Brain pericyte (primary cell): ENCODE results near the gene TFDP2.
"Not testable (repeated sequence)": the region's sequence is repeated elsewhere in the genome, so short reads cannot be mapped to it uniquely, and the experiment has no call there.

Experiments used
- DNase-seq: peaks from one replicate; pipeline ENCODE4 v3.0.0-alpha.2; 2012; ENCODE audit warnings: low read depth, low spot score

TFDP2 gene, protein sequence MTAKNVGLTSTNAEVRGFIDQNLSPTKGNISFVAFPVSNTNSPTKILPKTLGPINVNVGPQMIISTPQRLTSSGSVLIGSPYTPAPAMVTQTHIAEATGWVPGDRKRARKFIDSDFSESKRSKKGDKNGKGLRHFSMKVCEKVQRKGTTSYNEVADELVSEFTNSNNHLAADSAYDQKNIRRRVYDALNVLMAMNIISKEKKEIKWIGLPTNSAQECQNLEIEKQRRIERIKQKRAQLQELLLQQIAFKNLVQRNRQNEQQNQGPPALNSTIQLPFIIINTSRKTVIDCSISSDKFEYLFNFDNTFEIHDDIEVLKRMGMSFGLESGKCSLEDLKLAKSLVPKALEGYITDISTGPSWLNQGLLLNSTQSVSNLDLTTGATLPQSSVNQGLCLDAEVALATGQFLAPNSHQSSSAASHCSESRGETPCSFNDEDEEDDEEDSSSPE

DNA sequence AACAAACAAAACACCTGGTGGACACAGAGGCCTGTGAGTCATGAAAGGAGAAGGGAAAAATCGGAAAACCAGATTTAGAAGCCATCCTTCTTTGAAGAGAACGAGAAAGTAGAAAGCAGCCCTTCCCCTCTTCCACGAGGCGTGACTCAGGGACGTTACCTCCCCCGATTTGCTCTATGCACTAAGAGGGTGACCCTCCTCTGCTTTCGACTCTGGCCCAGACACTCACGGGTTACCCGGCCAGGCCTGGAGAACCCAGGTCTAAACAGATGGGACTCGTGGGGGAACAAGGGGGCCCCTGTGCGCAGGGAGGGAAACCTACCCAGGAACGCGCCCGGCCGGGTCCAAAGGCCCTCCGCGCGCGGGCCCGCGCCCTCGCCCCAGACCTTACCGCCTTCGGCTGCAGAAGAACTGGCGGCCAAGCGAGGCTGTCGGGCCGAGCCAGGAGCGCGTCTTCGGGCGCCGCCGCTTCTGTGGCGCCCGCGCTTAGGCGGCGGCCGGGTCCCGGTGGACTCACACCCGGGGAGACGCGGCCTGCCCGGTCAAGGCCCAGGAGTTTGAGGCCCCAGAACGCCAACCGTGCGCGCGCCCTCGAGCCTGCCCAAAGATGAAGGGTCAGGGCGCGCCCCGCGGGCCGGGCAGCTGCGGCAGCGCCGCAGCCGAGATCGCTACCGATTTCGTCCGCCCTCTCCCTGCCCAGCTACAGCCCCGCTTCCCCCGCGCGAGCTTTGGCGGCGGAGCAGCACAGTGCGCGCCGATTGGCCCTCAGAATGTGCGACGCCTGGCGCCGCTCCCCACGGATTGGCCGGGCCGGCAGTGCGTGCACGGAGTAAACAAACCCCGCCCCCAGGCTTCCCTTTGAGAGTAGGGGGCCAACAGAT lies at the start of gene TFDP2:
TFDP2 (minus strand) TSS at position 753 of the 881 bp plus-strand sequence. CDS start 47,795 bp downstream, outside the sequence.
- peak; percentile 67 for DNase-seq

DNA sequence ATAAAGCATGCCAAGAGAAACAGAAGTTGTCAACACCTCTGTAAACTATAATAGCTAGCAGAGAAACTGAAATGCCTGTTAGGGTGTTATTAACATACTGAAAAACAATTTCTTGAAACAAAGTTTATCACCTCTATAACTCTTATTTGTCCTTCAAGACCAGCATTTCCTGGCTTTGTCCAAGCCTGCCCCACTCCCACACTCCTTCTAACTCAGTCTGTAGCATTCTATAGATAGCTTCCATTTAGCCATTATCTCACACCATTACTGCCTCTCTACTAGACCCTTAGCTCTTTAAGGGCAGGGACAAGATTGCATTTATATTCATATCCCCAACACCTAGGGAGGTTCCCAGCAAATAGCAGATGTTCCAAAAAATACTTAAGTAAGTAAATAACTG lies 39.5 kb upstream of the TFDP2 start:
- DNase-seq = no peak

DNA sequence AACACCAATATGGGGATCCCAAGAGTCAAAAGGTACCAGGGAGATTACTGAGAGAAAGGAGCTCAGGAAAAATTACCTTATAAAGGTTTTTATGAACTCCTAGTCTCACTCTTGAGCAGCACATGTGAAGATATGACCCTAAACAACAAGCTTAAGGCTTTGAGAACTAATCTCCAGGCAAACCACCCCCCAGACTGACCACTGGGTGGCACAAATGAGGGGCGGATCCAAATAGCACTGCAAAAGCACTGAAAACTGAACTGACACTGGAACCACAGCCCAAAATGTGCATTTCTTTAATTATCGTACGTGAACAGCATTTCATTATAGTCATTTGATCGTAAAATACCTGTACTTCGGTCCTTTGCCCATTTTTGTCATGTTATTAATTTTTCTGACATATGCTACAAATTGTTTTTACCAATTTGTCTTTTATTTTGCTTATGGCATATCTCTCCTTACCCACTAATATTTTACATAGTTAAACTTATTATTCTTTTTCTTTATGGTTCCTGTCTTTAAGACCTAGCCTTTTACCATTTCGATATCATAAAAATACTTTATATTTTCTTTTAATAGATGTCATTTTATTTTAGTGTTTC lies 31.5 kb upstream of the TFDP2 start:
- DNase-seq = no peak

DNA sequence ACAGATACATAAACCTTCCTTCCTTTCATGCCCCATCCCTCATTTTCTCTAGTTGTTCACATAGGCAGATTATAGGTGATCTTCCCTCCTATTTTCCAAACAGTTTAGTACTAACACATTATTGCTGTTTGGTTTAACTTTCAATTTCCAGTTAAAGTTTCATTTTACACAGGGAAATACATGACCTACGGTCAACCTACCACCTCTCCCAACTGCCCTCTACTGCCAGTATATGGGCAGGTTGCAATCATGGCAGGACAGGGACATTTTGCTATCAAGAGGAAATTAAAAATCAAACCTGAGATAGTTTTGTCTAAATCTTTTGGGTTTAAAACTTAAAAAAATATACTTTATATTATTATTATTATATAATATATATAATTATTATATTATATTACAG lies 26.1 kb upstream of the TFDP2 start:
- DNase-seq = no peak

DNA sequence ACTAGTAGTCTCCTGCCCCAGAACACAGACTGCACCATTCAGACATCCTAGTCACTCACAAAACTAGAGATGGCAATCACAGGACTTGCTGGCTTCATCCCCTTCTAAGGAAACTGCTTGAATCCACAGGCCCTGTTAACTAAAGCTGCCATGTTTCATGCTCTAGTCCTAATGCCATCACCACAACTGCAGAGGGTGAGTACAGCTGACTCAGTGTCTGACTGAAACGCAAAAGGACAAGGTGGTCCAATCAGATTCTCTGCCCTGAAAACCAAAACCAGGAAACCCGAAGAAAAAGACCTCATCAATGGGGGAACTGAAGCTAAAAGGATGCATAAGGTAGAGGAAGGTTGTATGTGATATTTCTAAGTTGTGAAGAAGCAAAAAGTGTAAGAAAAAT lies 25.2 kb upstream of the TFDP2 start:
- DNase-seq = no peak

DNA sequence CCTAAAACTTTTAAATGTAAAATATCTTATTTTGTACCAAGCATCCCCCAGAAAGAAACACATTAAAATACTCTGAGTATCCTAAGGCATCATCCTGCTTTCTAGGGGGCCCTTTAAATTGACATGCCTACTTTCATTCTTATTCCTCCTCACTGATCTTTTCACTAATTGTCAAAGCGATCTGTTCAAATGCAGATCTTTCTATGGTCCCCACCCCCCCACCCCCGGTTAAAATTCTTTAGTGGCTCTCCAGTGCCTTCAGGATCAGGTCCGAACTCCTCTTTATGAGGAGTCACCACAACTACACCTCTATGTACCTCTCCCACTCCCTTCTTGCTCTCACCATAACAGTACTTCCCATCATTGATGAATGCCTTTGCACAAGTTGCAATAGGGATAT lies 19.2 kb upstream of the TFDP2 start:
- DNase-seq = no peak

DNA sequence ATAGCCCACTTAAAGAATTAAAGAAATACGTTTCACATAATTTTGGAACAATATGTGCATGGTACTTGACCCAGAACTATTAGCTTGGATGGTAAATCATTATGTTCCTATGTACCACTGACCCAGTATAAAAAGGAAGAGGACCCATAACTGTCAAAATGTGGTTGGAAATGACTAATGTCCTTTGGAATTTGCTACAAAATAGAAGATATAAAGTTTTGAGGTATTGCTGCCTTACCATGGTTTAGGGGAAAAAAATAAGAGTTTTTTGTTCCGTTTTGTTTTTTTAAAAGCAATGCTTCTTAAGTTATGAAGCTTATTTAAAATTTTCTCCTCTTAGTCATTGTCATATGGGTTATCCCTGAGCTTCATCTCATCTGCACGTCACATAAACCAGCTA lies 15.8 kb upstream of the TFDP2 start:
- no peak for DNase-seq

DNA sequence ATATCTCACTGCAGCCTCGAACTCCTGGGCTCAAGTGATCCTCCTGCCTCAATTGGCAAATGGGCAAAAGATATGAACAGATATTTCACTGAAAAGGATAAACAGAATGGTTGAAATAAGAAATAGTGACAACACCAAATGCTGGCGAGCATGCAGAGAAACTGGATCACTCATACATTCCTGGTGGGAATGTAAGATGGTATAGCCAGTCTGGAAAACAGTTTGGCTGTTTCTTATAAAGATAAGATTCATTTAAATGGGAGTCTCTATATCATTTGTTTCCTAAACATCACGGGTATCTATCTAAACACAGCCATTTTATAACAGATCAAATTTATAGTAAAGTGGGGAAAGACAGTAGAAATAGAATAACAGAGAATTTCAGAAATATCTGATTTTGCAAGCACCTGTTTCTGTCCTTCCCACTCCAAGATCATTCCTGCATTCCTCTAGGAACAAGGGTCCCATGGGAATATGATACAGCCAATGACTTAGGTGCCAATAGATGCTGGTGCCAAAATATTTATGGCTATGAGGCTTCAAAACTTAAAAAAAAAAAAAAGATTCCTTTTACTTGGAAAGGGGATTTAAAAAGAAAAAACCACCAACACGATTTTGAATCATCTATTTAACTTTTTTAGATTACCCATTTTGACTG lies 9.9 kb upstream of the TFDP2 start:
- no peak for DNase-seq

DNA sequence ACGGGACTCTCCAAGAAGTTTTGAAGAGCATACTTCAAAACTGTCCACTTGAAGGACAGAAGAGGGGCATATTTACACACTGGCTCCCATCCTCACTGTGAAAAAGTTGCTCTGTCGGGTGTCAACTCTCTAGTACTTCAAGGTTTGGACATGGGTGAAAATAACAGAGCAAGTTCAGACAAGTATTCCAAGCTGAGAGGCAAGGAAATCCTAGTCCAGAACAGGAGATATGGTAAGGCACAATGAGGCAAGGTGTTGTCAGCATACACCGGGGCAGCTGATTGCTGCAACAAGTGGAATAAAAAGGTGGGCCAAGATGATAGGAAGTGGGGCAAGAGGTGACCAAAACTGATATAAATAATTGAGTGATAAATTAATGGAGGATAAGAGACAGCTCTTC lies 4.8 kb upstream of the TFDP2 start:
- no peak for DNase-seq

DNA sequence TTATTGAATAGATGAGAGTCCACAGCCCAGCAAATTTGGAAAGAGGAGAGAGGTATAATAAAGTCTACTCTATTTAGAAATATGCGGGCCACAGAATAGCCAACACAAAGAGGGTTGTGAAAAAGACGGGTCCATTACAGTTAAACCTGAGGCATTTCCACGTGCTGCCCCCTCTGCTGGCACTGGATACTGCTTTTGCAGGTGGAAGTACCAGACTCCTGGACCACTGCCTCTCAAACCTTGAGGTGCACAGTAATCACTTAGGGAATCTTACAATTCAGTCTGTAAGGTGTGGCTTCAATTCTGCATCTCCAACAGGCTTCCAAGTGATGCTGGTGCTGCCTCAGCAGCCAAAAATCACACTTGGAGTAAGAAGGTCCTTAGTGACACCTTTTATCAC lies 3.0 kb upstream of the TFDP2 start:
- no peak for DNase-seq

DNA sequence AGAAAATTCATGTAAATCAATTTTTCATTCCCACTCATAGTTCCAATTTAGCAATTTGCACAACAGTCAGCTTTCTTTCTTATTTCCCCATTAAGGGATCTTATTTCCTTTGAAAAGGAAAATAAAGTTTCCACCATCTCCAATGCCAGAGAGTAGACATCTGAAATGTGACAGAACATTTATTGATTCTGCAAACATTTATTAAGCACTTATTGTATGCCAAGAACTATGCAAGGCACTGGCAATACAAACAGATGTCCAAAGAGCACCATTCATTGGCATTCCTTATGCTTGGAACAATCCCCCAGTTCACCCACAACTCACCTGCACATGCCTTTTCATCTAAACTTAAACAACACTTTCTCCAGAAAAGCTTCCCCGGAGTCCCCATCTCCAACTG lies 2.5 kb upstream of the TFDP2 start:
- DNase-seq = no peak

DNA sequence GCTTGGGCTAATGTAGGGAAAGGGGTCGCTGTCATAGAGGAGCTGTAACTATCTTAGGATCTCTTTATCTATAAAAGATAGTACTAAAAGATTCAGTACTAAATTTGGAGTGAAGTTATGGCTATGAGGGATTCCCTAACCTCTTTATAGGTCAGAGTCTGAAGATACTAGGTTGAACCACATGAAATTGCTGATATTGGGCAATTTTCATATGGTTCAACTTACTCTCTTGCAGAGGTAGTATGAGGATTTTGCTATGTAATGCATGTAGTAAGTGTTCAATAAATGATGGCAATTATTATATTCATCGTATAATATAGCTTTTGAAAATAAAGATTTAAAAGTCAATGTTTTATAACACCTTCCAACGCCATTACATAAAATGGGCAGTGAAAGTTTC lies 1.9 kb upstream of the TFDP2 start:
- no peak for DNase-seq

DNA sequence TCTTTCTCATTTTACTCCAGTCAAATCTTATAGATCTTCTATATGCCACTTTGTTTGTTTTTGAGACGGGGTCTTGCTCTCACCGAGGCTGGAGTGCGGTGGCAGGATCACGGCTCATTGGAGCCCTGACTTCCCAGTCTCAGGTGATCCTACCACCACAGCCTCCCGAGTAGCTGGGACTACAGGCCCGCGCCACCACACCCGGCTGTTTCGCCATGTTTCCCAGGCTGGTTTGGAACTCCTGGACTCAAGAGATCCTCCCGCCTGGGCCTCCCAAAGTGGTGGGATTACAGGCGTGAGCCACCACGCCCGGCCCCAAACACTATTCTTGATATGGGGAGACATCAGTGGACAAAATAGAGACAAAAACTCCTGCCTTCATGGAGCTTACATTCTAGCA lies 927 bp upstream of the TFDP2 start:
- no peak for DNase-seq

DNA sequence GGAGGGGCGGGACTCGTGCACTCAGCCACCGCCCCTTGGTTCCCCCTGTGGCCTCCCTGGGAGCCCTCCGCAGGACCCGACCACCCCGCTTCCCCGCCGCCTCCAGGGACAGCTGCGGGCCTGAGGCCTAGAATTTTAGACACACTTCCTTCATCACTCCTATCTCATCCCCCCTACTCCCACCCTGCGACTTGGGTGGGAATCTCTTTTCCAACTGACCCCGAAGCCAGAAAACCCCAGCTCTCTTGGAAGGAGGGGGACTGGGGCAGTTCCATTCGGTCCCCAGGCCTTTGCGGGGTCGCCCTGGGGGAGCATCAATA lies 289 bp upstream of the TFDP2 start:
- DNase-seq = no peak

DNA sequence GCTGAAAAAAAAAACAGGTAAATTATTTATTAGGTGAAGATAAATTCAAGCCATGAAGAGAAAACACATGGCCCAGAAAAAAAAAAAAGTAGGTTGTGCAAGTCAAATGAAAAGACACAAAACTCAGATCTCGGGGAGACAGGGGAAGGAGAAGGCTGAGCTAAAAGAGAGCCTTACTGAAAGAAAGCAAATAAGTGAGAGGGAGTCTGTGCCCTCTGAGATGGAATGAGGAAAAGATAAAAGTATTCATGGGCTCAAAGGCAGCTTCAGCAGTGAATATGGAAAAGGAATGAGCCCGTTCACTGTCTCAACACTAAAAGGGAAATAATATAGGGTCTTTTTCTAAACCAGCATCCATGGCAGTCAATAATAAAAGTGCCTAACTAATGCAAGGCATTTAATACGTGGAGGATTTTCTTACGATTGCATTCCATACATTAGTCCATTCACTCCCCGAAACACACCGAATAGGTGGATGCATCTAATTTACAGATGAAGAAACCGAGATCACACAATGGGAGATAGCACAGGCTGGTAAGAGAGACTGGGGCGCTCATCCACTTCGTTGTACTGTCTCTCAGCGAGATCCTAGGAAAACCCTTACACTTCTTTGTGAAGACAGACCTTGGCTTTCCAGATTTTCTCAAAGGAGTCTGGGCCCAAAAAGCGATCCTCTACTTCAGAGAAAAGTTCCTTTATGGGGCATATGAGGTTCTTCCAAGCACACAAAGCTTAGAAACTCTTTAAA lies 1.1 kb downstream of the TFDP2 start:
- no peak for DNase-seq

DNA sequence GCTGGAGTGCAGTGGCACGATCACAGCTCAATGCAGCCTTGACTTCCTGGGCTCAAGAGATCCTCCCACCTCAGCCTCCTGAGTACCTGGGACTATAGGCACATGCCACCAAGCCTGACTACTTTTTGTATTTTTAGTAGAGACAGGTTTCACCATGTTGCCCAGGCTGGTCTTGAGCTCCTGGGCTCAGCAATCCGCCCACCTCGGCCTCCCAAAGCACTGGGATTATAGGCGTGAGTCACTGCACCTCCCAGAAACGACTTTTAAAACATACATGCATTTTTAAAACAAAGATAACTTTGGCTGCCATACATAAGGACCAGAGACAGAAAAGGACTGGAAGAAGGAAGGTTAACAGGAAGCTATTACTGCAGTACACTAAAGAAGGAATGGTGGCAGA lies 4.8 kb downstream of the TFDP2 start:
- not testable (repeated sequence) for DNase-seq

DNA sequence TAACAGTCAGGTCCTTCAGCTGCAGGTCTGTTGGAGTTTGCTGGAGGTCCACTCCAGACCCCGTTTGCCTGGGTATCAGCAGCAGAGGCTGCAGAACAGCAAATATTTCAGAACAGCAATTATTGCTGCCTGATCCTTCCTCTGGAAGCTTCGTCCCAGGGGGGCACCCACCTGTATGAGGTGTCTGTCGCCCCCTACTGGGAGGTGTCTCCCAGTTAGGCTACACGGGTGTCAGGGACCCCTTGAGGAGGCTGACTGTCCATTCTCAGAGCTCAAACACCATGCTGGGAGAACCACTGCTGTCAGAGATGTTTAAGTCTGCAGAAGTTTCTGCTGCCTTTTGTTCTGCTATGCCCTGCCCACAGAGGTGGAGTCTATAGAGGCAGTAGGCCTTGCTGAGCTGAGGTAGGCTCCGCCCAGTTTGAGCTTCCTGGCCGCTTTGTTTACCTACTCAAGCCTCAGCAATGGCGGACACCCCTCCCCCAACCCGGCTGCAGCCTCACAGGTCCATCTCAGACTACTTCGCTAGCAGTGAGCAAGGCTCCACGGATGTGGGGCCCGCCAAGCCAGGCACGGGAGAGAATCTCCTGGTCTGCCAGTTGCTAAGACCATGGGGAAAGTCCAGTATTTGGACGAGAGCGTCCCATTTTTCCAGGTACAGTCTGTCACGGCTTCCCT lies 8.6 kb downstream of the TFDP2 start:
- DNase-seq = not testable (repeated sequence)

DNA sequence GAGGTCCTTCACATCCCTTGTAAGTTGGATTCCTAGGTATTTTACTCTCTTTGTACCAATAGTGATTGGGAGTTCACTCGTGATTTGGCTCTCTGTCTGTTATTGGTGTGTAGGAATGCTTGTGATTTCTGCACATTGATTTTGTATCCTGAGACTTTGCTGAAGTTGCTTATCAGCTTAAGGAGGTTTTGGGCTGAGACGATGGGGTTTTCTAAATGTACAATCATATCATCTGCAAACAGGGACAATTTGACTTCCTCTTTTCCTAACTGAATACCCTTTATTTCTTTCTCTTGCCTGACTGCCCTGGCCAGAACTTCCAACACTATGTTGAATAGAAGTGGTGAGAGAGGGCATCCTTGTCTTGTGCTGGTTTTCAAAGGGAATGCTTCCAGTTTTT lies 12.3 kb downstream of the TFDP2 start:
- not testable (repeated sequence) for DNase-seq

DNA sequence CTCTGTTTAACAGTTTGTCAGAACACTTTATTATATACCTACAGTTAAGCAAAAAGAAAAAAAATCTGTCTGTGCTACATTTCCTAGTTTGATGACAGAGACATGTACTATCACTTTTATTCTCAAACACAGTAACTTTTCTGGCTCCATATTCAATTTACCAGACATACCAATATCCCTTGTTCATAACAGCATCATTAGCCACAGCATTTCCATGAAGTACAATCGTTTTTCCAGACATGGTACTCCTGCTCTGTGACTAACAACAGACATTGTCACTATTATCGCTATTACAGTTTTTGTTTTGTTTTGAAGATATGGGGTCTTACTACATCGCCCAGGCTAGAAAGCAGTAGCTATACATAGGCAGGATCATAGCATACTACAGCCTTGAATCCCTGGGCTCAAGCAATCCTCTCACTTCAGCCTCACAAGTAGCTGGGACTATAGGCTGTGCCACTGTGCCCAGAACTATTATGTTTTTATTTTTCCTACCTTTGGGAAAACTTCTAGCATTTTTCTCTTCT lies 14.5 kb downstream of the TFDP2 start:
- DNase-seq = no peak

DNA sequence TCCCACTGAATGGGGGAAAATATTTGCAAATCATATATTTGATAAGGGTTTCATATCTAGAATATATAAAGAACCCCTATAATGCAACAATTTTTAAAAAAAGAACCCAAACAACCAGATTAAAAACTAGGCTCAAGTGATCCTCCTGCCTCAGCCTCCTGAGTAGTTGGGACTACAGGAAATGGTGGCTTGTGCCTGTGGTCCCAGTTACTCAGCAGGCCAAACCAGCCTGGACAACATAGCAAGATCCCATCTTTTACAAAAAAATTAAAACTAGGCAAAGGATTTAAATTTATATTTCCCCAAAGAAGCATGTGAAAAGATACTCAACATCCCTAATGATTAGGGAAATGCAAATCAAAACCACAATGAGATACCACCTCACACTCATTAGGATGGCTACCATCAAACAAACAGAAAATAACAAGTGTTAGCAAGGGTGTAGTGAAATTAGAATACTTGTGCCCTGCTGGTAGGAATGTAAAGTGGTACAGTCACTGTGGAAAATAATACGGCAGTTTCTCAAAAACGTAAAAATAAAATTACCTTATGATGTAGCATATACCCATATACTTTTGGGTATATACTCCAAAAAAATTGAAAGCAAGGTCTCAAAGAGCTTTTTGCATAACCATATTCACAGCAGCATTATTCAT lies 19.7 kb downstream of the TFDP2 start:
- DNase-seq = no peak
